Left lung (tissue), 10 donors: ENCODE results near the gene KIAA1614. TPM values are rescaled to one million over a fixed set of nuclear protein-coding genes. Genes with fewer than 3 reads are reported as not detected.

Experiments used
- ATAC-seq: fragments of 200-7000 bp; cut with Tn5 transposase; one replicate; pipeline ENCODE4 v1.9.1; 2020; ENCODE audit warnings: moderate library complexity
- DNase-seq, 4 donors: peaks; one replicate each; pipeline ENCODE4 v3.0.0-alpha.2; 2013 to 2020
- H3K27ac ChIP-seq, 2 donors: fragments of 200-600 bp; sonication (generic) in 1 of 2; one replicate each; pipeline versions ENCODE4 v1.5.0 to v1.8.0; 2020 to 2021
- H3K27me3 ChIP-seq, 2 donors: fragments of 200-600 bp; sonication (generic) in 1 of 2; one replicate each; pipeline versions ENCODE4 v1.5.0 to v1.8.0; 2020 to 2021
- H3K36me3 ChIP-seq, 2 donors: fragments of 200-600 bp; sonication (generic) in 1 of 2; one replicate each; pipeline versions ENCODE4 v1.5.0 to v1.8.0; 2020 to 2021
- H3K4me1 ChIP-seq, 2 donors: fragments of 200-600 bp; one replicate each; pipeline ENCODE4 v1.8.0; 2021
- H3K4me3 ChIP-seq, 2 donors: fragments of 200-600 bp; sonication (generic) in 1 of 2; one replicate each; pipeline versions ENCODE4 v1.5.0 to v1.8.0; 2020 to 2021; ENCODE audit warnings: mild to moderate bottlenecking in 1 of 2
- H3K9me3 ChIP-seq, 2 donors: fragments of 200-600 bp; sonication (generic) in 1 of 2; one replicate each; pipeline versions ENCODE4 v1.5.0 to v1.8.0; 2020 to 2021
- CTCF ChIP-seq, 2 donors: fragments of 200-600 bp; sonication (generic) in 1 of 2; IDR thresholded peaks; one replicate each; pipeline versions ENCODE4 v1.5.0 to v1.8.0; 2021; ENCODE audit warnings: antibody characterized with exemption in 2 of 2
- intact Hi-C, 2 donors: fragments of 100-400 bp; cut with DNase I; formaldehyde crosslinking; loops; one replicate each; pipeline versions ENCODE4 v1.11.2 to v1.14.2; 2022
- polyA plus RNA-seq, 6 donors: library from polyadenylated mRNA; unstranded; fragments of 120-200 nt; gene quantifications; one replicate each; pipeline ENCODE4 v1.2.1, GENCODE V29; 2013; ENCODE audit not compliant: insufficient read length in 6 of 6
- total RNA-seq, 2 donors: library from RNA; stranded (reverse); fragmentation: NEBNext Ultra II Directional; extraction: Animal tissue kit (Norgen Biotek cat#: 25700); gene quantifications; one replicate each; pipeline ENCODE4 v1.2.1, GENCODE V29; 2021
- donor health status: DM: no; HTN: yes; CAD: no.
- donor health status: DM: no; HTN: no; CAD: no.

KIAA1614 gene
- total and polyA plus RNA-seq, 8 donors, result 3.6 to 13.4 (median 9.7) TPM

DNA sequence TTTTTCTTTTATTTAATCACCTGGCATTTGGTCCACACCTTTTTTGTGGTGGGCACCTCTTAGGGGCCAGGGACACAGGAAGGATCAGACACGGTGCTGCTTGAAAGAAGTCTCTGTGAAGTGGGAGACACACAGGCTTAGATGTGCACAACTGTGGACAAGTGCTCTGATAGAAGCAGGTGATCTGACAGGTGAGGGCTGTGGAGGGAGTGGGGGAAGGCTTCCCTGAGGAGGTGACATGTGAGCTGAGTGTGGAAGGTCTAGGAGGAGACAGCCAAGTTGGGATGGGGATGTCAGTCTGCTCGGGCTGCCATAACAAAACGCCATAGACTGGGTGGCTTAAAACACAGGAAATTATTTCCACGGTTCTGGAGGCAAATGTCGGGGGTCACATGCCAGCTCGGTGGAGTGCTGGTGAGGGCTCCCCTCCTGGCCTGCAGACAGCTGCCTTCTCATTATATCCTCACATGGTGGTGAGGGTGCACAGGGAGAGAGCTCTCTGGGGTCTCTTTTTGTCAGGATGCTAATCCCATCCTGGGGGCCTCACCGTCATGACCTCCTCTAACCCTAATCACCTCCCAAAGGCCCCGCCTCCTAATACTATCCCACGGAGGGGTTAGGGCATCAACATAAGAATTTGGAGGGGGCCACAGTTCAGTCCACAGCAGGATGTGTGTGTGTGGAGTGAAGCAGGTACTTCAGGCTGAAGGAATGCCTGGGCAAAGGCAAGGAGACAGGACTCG, 5.2 kb upstream of the KIAA1614 start:
- H3K9me3 ChIP-seq, result no peaks in the 10 kb centered on the region
- intact Hi-C loops, result no loop called here
- H3K4me3 ChIP-seq, result no peak overlapping the region
- peaks cover 0 to 13% of the 10 kb centered on the region in 2 donors for H3K4me1 ChIP-seq
- no peaks in the 10 kb centered on the region for H3K36me3 ChIP-seq
- no peak for TF ChIP-seq CTCF (IDR thresholded peaks at IDR 0.05)
- no peak for DNase-seq
- peaks cover 2 to 26% of the 10 kb centered on the region in 2 donors for H3K27me3 ChIP-seq
- ATAC-seq, result no peak
- no peak overlapping the region for H3K27ac ChIP-seq

GRCh38 chr1:180908074-180908765, 4.5 kb upstream of the KIAA1614 start:
- ATAC-seq (no peak), DNase-seq (no peak)
- no peak overlapping the region for H3K27ac ChIP-seq
- peaks cover 0 to 20% of the 10 kb centered on the region in 2 donors for H3K4me1 ChIP-seq
- no peak for TF ChIP-seq CTCF (IDR thresholded peaks at IDR 0.05)
- intact Hi-C loops, result no loop called here
- H3K27me3 ChIP-seq, result peaks cover 8 to 33% of the 10 kb centered on the region in 2 donors
- H3K4me3 ChIP-seq, result no peak overlapping the region
- no peaks in the 10 kb centered on the region for H3K36me3 ChIP-seq
- H3K9me3 ChIP-seq, result no peaks in the 10 kb centered on the region

GRCh38 chr1:180909005-180909414, 3.7 kb upstream of the KIAA1614 start:
- TF ChIP-seq CTCF (IDR thresholded peaks at IDR 0.05), result no peak
- intact Hi-C loops, result no loop called here
- peaks cover 0 to 24% of the 10 kb centered on the region in 2 donors for H3K4me1 ChIP-seq
- no peak for ATAC-seq
- H3K4me3 ChIP-seq, result no peak overlapping the region
- no peak for DNase-seq
- no peaks in the 10 kb centered on the region for H3K9me3 ChIP-seq
- peaks cover 14 to 41% of the 10 kb centered on the region in 2 donors for H3K27me3 ChIP-seq
- H3K36me3 ChIP-seq, result no peaks in the 10 kb centered on the region
- no peak overlapping the region for H3K27ac ChIP-seq

- DNase-seq (no peak), ATAC-seq (no peak)
- no peaks in the 10 kb centered on the region for H3K36me3 ChIP-seq
- no peak overlapping the region for H3K27ac ChIP-seq
- no peak for TF ChIP-seq CTCF (IDR thresholded peaks at IDR 0.05)
- H3K4me1 ChIP-seq, result peaks cover 0 to 24% of the 10 kb centered on the region in 2 donors
- intact Hi-C loops, result no loop called here
- H3K4me3 ChIP-seq, result no peak overlapping the region
- no peaks in the 10 kb centered on the region for H3K9me3 ChIP-seq
- peaks cover 14 to 46% of the 10 kb centered on the region in 2 donors for H3K27me3 ChIP-seq
Measured at GRCh38 chr1:180909462-180909976, 3.2 kb upstream of the KIAA1614 start.

GRCh38 chr1:180911640-180912191, 981 bp upstream of the KIAA1614 start:
- DNase-seq (peak in 1 of 4 donors; percentile 41), ATAC-seq (peak; percentile 19)
- Histone ChIP-seq H3K36me3 (no peaks in the 10 kb centered on the region), H3K27me3 (peaks cover 14 to 49% of the 10 kb centered on the region in 2 donors), H3K9me3 (no peaks in the 10 kb centered on the region), H3K27ac (peak overlapping the region; percentile 75 to 87), H3K4me1 (peaks cover 0 to 24% of the 10 kb centered on the region in 2 donors), H3K4me3 (peak overlapping the region; percentile 52 to 54)
- no peak for TF ChIP-seq CTCF (IDR thresholded peaks at IDR 0.05)
- intact Hi-C loops, result no loop called here
